ENCODE data around the gene PLXNB2. TPM values are rescaled to one million over a fixed set of nuclear protein-coding genes. Genes with fewer than 3 reads are reported as not detected.

The PLXNB2 gene
- total RNA-seq, 4 donors from 2014 or later: 44.7 to 208 (median 126) TPM

DNA sequence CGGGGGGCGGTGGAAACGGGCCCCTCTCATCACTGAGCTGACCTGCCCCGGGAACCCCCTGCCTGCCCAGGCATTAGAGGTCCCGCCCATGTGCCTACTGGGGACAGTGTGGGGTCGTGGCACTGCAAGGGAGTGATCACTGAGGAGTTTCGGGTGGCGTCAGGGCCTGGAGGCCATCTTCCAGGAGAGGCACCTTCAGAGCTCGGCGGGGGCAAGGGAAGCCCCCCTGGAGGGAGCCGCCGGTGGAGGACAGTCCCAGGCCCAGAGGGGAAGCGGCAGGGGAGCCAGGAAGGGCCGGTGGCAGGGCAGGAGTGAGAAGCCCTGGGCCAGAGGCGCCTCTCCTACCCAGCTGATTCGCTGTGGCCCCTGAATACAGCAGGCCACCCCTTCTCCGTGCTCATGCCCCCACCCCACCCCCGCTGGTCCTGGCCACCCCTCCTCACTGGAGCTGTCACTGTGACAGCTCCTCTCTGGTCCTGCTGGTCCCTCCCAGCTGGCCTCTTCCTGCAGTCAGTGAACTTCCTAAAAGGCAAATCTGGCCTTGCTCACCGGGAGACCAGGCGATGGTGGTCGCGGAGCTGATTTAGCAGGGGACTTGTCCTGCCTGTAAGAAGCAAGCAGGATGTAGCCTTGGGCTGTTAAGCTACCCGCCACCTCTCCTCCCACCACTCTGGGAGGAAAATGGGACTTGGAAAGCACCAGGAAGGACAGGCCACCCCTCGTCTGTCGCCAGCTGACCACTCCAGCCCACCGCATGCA lies 35.2 kb downstream of the PLXNB2 start:
- Histone ChIP-seq H3K27ac (peak overlapping the region in 1 of 2 donors; percentile 21), H3K27me3 (no peaks in the 10 kb centered on the region), H3K9me3 (no peaks in the 10 kb centered on the region), H3K36me3 (no peaks in the 10 kb centered on the region), H3K4me3 (peak overlapping the region in 1 of 2 donors; percentile 48), H3K4me1 (peaks cover 0 to 32% of the 10 kb centered on the region in 2 donors)
- TF ChIP-seq, protein P1, sequence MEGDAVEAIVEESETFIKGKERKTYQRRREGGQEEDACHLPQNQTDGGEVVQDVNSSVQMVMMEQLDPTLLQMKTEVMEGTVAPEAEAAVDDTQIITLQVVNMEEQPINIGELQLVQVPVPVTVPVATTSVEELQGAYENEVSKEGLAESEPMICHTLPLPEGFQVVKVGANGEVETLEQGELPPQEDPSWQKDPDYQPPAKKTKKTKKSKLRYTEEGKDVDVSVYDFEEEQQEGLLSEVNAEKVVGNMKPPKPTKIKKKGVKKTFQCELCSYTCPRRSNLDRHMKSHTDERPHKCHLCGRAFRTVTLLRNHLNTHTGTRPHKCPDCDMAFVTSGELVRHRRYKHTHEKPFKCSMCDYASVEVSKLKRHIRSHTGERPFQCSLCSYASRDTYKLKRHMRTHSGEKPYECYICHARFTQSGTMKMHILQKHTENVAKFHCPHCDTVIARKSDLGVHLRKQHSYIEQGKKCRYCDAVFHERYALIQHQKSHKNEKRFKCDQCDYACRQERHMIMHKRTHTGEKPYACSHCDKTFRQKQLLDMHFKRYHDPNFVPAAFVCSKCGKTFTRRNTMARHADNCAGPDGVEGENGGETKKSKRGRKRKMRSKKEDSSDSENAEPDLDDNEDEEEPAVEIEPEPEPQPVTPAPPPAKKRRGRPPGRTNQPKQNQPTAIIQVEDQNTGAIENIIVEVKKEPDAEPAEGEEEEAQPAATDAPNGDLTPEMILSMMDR (IDR thresholded peaks at IDR 0.05): no peak
- no peak for TF ChIP-seq POLR2A (IDR thresholded peaks at IDR 0.05)
- intact Hi-C loops (cut with DNase I; ENCODE audit: low total_unique reads): loop anchor here (10.0 kb wide), 1 partner anchor 233 kb away; the partner anchor contains the start of genes LMF2 and NCAPH2
- no peak for DNase-seq

DNA sequence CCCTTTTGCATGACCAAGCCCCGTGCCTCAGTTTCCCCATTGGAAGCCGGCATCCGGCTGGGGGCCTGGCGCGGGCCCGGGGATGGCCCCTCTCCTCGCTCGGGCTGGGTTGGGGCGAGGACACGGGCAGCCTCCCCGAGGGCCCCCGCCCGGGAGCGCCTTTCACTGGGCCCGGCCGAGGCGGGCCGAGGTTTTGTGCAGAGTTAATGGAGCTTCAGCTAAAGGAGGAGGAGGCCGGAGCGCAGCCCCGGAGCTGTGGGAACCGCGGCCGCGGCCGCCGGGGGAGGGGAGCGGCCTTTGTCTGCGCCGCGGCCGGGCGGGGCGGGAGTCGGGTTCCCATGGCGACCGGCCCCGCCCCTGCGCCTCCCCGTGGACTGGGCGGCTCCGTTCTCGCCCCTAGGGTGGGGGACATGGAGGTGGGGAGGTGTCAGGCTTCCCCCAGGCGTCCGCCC lies 35.9 kb downstream of the PLXNB2 start:
- intact Hi-C loops (cut with DNase I; ENCODE audit: low total_unique reads): loop anchor here (10.0 kb wide), 1 partner anchor 233 kb away; the partner anchor contains the start of genes LMF2 and NCAPH2
- no peak overlapping the region for H3K27ac ChIP-seq

DNA sequence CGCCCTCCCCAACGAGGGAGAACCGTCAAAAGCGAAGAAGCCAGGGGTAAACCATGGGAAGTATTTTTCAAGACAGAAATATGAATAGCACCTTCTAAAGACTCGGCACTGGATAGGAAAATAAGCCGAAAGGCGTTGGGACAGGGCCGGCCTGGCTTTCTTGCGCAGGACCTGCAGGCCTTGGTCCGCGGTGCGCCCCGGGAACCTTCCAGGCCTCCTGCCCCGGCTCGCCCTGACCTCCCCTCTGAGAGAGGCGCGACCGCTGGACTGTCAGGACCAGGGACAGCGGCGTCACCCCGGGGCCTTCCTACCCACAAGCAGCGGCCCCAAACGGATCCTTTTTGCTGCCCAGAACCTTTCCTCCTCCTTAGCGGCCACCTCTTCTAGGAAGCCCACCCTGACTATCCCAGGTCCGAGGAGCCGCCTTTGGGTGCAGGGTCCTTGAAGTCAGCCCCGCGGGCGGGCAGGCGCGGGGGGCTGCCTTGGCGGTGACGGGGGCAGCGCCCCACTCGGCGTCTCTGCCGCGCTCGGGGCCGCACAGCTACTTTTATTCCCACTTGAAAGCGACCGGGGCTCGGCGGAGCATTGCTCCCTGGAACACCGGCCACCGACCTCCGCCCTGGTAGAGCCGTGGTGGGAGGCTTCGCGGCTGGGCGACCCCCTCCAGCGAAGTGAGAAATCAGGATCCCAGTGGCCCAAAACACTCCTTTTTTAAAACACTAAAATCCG lies 36.6 kb downstream of the PLXNB2 start:
- no peaks in the 10 kb centered on the region for H3K36me3 ChIP-seq
- peak; percentile 53 to 71 for DNase-seq
- no peak for TF ChIP-seq POLR2A (IDR thresholded peaks at IDR 0.05)
- TF ChIP-seq, protein P1 (IDR thresholded peaks at IDR 0.05): no peak
- peak overlapping the region; percentile 50 to 72 for H3K27ac ChIP-seq
- intact Hi-C loops (cut with DNase I; ENCODE audit: low total_unique reads): loop anchor here (10.0 kb wide), 1 partner anchor 234 kb away; the partner anchor contains the start of genes LMF2 and NCAPH2
- peaks cover 0 to 32% of the 10 kb centered on the region in 2 donors for H3K4me1 ChIP-seq
- no peaks in the 10 kb centered on the region for H3K27me3 ChIP-seq
- H3K4me3 ChIP-seq: peak overlapping the region; percentile 45 to 48
- no peaks in the 10 kb centered on the region for H3K9me3 ChIP-seq

More for the DNA sequence above, 35.9 kb downstream of the PLXNB2 start:
- Histone ChIP-seq H3K9me3 (no peaks in the 10 kb centered on the region), H3K4me1 (peaks cover 0 to 32% of the 10 kb centered on the region in 2 donors), H3K27me3 (no peaks in the 10 kb centered on the region), H3K36me3 (no peaks in the 10 kb centered on the region), H3K4me3 (peak overlapping the region; percentile 45 to 48)
- peak; percentile 54 to 62 for DNase-seq
- no peak for TF ChIP-seq POLR2A (IDR thresholded peaks at IDR 0.05)
- TF ChIP-seq, protein P1 (IDR thresholded peaks at IDR 0.05): peak in 2 of 4 experiments; percentile 15 to 35

DNA sequence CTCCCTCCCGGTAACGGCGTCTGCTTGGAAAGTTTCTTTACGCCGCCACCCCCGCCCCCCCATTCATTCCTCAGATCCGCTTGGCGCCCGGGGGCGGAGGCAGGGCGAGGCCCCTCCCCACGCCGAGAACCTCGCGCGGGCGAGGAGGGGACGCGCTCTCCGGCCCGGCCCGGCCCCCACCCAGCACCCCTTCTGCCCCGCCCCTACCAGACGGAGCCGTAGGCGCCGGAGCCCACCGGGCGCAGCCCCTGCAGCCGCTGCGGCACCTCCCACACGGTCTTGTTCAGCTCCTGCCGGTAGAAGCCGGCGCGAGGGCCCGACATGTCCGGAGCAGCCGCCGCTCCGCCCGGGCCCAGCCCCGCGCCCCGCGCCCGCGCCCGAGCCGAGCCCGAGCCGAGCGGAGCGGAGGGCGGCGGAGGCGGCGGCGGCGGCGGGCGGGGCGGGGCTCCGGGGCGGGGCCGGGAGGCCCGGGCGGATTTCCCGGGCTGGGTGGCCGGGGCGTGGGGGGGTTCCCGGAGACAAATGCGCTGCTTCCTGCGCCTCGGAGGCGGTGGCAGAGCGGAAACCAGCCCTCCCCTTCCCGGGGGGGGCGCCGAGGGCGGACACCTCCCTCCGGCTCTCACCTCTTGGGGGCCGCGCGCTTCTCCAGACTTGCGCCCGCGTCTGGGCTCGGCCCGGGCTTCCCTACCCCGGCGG lies 37.3 kb downstream of the PLXNB2 start, which contains the start of gene MAPK11:
Gene MAPK11 (minus strand): TSS at position 411 of the 696 bp plus-strand sequence. CDS start 88 bp downstream, at position 323.
- peak; percentile 60 to 61 for DNase-seq
- no peak for TF ChIP-seq POLR2A (IDR thresholded peaks at IDR 0.05)
- TF ChIP-seq, protein P1 (IDR thresholded peaks at IDR 0.05): no peak
- Histone ChIP-seq H3K4me3 (peak within 1 kb of the TSS; percentile 45 to 48), H3K4me1 (peaks cover 0 to 32% of the 10 kb centered on the region in 2 donors), H3K27me3 (no peaks in the 10 kb centered on the region), H3K36me3 (no peaks in the 10 kb centered on the region), H3K27ac (peak within 1 kb of the TSS; percentile 72 to 80), H3K9me3 (no peaks in the 10 kb centered on the region)
- intact Hi-C loops (cut with DNase I; ENCODE audit: low total_unique reads): loop anchor here (10.0 kb wide), 1 partner anchor 235 kb away; the partner anchor contains the start of genes LMF2 and NCAPH2
